SKM-1 (cell line): ENCODE data around the gene DDTL.

Experiments used
- DNase-seq: peaks from one replicate; lab custom pipeline; 2025; ENCODE audit not compliant: unreplicated experiment; lab: John Stamatoyannopoulos, UW

The DDTL gene

DNA sequence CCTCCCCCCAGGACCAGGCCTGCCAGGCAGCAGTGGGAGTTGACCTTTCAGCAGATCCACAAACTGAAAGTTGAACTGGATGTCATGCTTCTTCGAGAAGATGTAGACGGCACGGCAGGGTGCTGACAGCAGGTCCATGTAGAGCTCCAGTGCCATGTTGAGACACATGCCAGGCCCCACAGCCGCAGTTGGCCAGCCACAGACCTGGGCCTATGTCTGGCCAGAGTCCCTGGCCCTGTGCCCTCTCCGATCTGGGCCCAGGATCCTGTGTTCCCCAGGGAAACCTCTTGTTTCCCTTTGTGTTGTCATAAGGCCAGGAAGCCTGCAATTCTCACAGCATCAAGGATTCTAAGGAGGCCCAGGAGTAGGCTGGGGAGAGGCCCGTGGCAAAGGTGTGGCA lies 38.5 kb downstream of the DDTL start, which contains the start of gene GSTT4:
GSTT4 (minus strand) TSS at position 253 of the 400 bp plus-strand sequence; CDS start at position 156, 97 bp downstream.
- no peak for DNase-seq

DNA sequence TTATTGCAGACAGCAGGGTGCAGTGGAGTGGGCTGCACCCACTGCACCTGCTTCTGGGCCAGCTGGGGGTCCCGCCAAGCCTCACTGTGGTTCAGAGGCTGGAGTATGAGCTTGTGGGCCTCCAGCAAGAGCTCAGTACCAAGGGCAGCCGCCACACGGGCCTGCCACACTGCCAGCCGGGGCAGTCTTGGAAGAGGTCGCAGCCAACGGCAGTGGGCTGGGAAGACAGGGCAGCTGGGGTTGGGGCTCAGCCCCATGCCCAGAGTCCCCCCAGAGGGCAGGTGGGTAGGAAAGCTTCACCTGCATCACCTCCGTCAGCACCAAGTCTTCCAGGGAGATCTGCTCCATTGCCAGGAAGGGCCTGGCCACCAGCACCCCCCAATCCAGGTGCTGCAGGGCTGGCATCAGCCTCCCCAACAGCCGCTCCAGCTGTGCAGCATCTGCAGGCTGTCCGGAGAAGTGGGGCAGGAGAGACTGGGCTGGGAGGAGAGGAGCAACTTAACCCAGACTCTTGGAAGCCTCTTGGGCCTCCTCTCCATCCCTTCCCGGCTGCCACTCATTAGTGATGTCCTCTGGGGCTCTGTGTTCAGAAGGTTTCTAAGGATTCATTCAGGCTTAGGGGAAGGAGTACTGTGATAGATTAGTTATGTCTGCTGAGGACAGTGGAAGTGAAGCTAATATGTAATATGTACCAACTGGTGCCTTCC lies 39.7 kb downstream of the DDTL start:
- no peak for DNase-seq

GRCh38 chr22:24006914-24007214 lies 40.2 kb downstream of the DDTL start:
- DNase-seq, result no peak

DNA sequence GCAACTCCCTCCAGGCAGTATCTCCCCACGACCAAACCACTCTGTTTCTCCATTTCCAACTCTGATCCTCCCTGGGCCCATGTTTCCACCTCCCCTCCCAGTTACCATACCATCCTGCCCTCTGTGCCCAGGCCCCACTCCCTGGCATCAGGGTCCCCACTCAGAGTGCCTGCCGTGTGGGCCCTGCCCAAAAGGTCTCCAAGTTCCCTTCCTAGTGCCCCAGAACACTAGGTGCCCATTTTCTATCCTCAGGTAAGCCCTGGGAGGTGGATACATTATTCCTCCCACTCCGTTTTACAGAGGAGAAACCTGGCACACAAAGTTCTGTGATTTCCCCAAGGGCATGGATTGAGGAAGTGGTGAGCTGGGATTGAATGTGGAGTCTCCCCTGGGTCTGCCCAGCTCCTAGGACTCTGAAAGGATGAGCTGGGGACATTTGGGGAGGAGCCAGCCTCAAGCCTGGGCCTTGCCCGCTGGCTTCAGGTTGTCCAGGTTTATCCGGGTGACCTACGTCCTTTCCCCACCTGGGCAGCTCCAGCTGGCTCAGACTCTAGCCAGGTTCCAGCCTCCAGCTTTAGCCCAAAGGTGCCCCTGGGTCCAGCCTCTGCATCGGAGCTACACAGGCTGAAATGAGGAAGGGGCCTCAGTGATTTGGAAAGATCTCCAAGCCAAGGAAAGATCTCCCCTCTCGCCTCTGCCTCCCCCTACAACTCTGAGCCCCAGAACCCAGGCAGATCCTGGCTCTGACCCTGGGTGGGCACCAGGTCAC lies 40.7 kb downstream of the DDTL start:
- DNase-seq, result no peak

GRCh38 chr22:24008022-24008283 lies 41.3 kb downstream of the DDTL start:
- DNase-seq, result no peak

DNA sequence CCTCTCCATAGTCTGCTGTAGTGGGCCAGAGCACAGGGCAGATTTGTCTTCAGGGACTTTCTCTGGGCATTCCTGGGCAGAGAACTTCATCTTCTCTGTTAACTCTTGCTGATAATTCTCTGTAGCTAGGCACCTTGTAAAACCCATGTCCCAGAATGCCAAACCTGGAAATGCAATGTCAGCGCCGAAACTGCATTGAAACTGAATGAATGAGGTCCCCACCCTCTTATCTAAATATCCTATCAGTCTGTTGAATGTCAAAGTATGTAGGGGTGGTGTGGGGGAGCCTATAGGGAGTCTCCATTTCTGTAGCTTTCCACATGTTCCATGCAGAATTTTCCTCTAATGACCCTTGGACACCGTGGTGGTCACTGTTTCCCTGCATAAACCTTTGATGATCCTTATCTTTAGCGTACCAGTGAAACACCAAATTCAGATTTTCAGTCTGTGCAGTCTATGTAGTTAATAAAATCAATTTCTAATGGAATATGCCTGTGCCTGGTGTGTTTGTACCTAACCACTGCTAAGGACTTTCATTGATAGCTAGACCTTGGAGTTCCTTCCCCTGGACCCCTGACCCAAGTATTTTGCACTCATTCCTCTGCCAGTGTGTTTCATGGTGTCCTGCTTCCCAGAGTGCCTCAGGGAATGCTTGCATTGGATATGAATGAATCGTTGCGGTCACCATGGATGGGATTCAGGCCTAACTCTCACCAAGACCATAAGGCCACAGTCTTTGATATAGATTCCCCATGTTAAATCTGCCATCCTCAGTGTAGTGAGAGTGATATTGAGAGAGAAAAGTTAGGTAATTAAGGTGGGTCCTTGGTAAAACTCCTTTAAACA lies 41.9 kb downstream of the DDTL start:
- DNase-seq, result no peak

GRCh38 chr22:24009227-24010017 lies 42.7 kb downstream of the DDTL start:
- DNase-seq, result no peak

DNA sequence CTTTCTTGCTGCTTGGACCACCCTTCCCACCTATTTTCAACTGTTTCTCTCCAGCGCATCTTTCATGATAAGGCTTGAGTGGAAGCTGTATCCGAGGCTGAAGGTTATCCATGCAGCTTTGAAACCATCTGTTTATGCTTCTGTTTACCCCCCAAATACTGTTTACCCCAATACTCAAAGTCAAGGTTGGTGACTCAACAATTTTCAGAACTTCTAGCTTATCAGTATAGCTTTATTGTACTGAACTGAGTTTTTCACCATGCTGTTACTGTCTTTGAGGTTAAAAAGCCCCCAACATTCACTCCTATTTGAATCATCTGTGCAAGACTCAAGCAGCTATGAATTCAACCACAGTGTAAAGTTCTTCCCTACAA lies 43.3 kb downstream of the DDTL start:
- no peak for DNase-seq

DNA sequence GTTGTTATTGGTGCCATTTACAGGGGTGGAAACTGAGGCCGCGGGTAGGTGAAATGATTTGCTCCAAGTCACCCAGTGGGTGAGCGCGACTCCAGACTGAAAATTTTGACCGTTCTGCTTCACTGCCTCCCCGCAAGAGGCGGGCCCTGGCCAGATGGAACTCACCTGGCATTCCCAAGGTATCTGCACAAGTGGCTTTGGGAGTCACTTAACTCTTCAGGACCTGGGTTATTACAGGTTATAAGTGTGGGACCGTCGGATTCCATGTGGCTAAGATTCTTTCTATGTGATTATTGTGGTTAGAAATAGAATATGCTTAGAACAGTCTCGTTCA lies 45.0 kb downstream of the DDTL start:
- DNase-seq, result no peak

DNA sequence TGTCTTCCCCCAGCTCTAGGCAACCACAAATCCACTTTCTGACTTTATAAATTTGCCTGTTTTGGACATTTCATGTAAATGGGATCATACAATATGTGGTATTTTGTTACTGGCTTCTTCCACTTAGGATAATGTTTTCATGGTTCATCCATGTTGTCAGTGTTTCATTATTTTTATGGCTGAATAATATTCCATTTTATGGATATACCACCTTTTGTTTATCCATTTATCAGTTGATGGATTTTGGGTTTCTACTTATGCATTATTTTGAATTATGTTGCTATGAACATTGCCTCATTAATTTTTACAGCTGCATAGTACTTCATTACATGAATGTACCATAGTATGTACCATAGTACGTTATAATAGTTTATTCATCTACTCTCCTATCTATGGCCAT lies 49.5 kb downstream of the DDTL start:
- DNase-seq, result no peak

- no peak for DNase-seq
Measured at GRCh38 chr22:24021304-24021703, 54.6 kb downstream of the DDTL start.
